Neural progenitor cell (in vitro differentiated cells): Measurements from ENCODE around the gene VPS33A.

ENCODE experiments used
- EZH2 ChIP-seq: fragments of 200-600 bp; sonication (generic); IDR thresholded peaks from 2 replicates; pipeline ENCODE4 v1.6.1; 2017; ENCODE audit warnings: antibody characterized with exemption, mild to moderate bottlenecking, moderate library complexity
- TF ChIP-seq, protein P1 (sequence below): fragments of 200-600 bp; sonication (generic); IDR thresholded peaks from 2 replicates; pipeline ENCODE4 v1.5.1; 2017; ENCODE audit warnings: antibody characterized with exemption, mild to moderate bottlenecking

DNA sequence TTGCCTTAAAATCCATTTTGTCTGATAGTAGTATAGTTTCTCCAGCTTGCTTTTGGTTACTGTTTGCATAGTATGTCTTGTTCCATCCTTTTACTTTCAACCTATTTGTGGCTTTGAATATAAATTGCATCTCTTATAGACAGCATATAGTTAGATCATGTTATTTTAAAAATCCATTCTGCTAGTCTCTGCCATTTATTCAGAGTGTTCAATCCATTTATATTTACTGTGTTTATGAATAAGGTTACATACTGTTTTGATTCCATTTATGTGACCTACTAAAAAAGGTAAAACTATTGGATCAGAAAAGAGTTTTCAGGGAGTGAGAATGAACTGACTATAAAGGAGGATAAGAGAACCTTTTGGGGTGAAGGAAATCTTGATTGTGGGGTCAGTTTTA, 29.6 kb upstream of the VPS33A start:
- TF ChIP-seq, protein P1, sequence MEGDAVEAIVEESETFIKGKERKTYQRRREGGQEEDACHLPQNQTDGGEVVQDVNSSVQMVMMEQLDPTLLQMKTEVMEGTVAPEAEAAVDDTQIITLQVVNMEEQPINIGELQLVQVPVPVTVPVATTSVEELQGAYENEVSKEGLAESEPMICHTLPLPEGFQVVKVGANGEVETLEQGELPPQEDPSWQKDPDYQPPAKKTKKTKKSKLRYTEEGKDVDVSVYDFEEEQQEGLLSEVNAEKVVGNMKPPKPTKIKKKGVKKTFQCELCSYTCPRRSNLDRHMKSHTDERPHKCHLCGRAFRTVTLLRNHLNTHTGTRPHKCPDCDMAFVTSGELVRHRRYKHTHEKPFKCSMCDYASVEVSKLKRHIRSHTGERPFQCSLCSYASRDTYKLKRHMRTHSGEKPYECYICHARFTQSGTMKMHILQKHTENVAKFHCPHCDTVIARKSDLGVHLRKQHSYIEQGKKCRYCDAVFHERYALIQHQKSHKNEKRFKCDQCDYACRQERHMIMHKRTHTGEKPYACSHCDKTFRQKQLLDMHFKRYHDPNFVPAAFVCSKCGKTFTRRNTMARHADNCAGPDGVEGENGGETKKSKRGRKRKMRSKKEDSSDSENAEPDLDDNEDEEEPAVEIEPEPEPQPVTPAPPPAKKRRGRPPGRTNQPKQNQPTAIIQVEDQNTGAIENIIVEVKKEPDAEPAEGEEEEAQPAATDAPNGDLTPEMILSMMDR: no peak
- TF ChIP-seq EZH2: no peak
